DOHH2 (cell line): ENCODE data around the gene MAL.

ENCODE experiments used
- EZH2phosphoT487 ChIP-seq: fragments of 200-600 bp; sonication (generic); IDR thresholded peaks from 2 replicates; pipeline ENCODE4 v1.6.1; 2017; ENCODE audit warnings: borderline replicate concordance, mild to moderate bottlenecking, antibody characterized with exemption, low read length, moderate library complexity, mixed read lengths
- TF ChIP-seq, protein P1 (sequence below): fragments of 200-600 bp; sonication (generic); IDR thresholded peaks from one replicate; pipeline ENCODE4 v1.5.1; 2014; ENCODE audit warnings: antibody characterized with exemption, mild to moderate bottlenecking, low read depth, low read length; ENCODE audit not compliant: poor library complexity, severe bottlenecking

GRCh38 chr2:95068256-95068655 is 42.7 kb downstream of the MAL start:
- TF ChIP-seq, protein P1, sequence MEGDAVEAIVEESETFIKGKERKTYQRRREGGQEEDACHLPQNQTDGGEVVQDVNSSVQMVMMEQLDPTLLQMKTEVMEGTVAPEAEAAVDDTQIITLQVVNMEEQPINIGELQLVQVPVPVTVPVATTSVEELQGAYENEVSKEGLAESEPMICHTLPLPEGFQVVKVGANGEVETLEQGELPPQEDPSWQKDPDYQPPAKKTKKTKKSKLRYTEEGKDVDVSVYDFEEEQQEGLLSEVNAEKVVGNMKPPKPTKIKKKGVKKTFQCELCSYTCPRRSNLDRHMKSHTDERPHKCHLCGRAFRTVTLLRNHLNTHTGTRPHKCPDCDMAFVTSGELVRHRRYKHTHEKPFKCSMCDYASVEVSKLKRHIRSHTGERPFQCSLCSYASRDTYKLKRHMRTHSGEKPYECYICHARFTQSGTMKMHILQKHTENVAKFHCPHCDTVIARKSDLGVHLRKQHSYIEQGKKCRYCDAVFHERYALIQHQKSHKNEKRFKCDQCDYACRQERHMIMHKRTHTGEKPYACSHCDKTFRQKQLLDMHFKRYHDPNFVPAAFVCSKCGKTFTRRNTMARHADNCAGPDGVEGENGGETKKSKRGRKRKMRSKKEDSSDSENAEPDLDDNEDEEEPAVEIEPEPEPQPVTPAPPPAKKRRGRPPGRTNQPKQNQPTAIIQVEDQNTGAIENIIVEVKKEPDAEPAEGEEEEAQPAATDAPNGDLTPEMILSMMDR: no peak
- TF ChIP-seq EZH2phosphoT487: no peak
